ENCODE measurements around the gene STT3B.

DNA sequence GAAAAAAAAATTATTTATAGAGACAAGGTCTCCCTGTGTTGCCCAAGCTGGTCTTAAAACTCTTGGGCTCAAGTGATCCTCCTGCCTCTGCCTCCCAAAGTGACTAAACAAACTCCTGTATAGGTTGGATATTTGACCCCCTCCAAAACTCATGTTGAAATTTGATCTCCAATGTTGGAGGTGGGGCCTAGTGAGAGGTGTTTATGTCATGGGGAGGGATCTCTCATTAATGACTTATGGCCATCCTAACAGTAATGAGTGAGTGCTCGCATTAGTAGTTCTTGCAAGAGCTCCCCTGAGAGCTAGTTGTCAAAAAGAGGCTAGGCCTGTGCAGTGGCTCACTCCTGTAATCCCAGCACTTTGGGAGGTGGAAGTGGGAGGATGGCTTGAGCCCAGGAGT lies 141.2 kb downstream of the STT3B start:
- TF ChIP-seq HDAC6 (IDR thresholded peaks at IDR 0.05; ENCODE audit: low read depth, low read length) (no peak), SMARCC2 (IDR thresholded peaks at IDR 0.05) (no peak)
